PC-3 (cell line): ENCODE results near the gene TBX1. TPM values are rescaled to one million over a fixed set of nuclear protein-coding genes. Genes with fewer than 3 reads are reported as not detected.

Experiments
- ATAC-seq: fragments of 200-7000 bp; cut with Tn5 transposase; 2 replicates; pipeline ENCODE4 v1.9.1; 2020; ENCODE audit warnings: mild to moderate bottlenecking, moderate library complexity
- BruUV-seq: library from RNA; stranded (reverse); fragments of 400-500 nt; replicated peaks from 2 replicates; lab custom pipeline; 2021; lab: Mats Ljungman, UMichigan
- CTCF ChIA-PET: fragments of 300-600 bp; sonication (Branson Sonifier 250); formaldehyde crosslinking; loops from one replicate; lab custom pipeline; 2022; ENCODE audit warnings: antibody characterized with exemption; lab: Charles Lee
- POLR2A ChIA-PET: fragments of 300-600 bp; sonication (Branson Sonifier 250); formaldehyde crosslinking; loops from one replicate; lab custom pipeline; 2022; ENCODE audit warnings: antibody characterized with exemption; ENCODE audit not compliant: unreplicated experiment; lab: Charles Lee
- DNase-seq: peaks from one replicate; pipeline ENCODE4 v3.0.0-alpha.2; 2015
- H2AFZ ChIP-seq: fragments of 300-600 bp; sonication (generic); 2 replicates; pipeline ENCODE4 v1.6.0; 2016; ENCODE audit warnings: antibody characterized with exemption, low read length
- H3F3A ChIP-seq: fragments of 300-600 bp; sonication (generic); one replicate; pipeline ENCODE4 v1.6.0; 2017; ENCODE audit warnings: antibody characterized with exemption, low read length, control low read depth, mild to moderate bottlenecking; ENCODE audit not compliant: unreplicated experiment
- H3K27ac ChIP-seq: fragments of 300-600 bp; sonication (generic); 2 replicates; pipeline ENCODE4 v1.5.1; 2016; ENCODE audit warnings: mild to moderate bottlenecking, low read length
- H3K27me3 ChIP-seq: fragments of 300-600 bp; sonication (generic); 2 replicates; pipeline ENCODE4 v1.6.1; 2016; ENCODE audit warnings: low read length, mixed read lengths
- H3K36me3 ChIP-seq: fragments of 300-600 bp; sonication (generic); 2 replicates; pipeline ENCODE4 v1.6.1; 2016; ENCODE audit warnings: low read depth, mixed run types, low read length, mixed read lengths
- H3K4me1 ChIP-seq: fragments of 300-600 bp; sonication (generic); 2 replicates; pipeline ENCODE4 v1.5.1; 2016; ENCODE audit warnings: low read length; ENCODE audit not compliant: insufficient read depth
- H3K4me2 ChIP-seq: fragments of 300-600 bp; sonication (generic); 2 replicates; pipeline ENCODE4 v1.6.0; 2016; ENCODE audit warnings: low read length
- H3K4me3 ChIP-seq: fragments of 300-600 bp; sonication (generic); 2 replicates; pipeline ENCODE4 v1.5.1; 2016; ENCODE audit warnings: mild to moderate bottlenecking, low read length, mixed read lengths
- H3K79me2 ChIP-seq: fragments of 300-600 bp; sonication (generic); 2 replicates; pipeline ENCODE4 v1.6.1; 2017; ENCODE audit warnings: low read length, mixed read lengths
- H3K9ac ChIP-seq: fragments of 300-600 bp; sonication (generic); 2 replicates; pipeline ENCODE4 v1.6.0; 2016; ENCODE audit warnings: mild to moderate bottlenecking, low read length
- H3K9me2 ChIP-seq: fragments of 300-600 bp; sonication (generic); replicated peaks from 2 replicates; pipeline ENCODE4 v1.6.1; 2016; ENCODE audit warnings: mixed run types, low read length, mixed read lengths
- H3K9me3 ChIP-seq: fragments of 300-600 bp; sonication (generic); 2 replicates; pipeline ENCODE4 v1.6.1; 2016; ENCODE audit warnings: low read length, mixed read lengths
- H4K20me1 ChIP-seq: fragments of 300-600 bp; sonication (generic); 2 replicates; pipeline ENCODE4 v1.6.1; 2016; ENCODE audit warnings: low read length, mixed read lengths
- EZH2 ChIP-seq: fragments of 300-600 bp; sonication (generic); IDR thresholded peaks from one replicate; pipeline ENCODE4 v1.6.1; 2017; ENCODE audit warnings: antibody characterized with exemption, mild to moderate bottlenecking, low read length; ENCODE audit not compliant: unreplicated experiment
- EZH2phosphoT487 ChIP-seq: fragments of 300-600 bp; sonication (generic); IDR thresholded peaks from 2 replicates; pipeline ENCODE4 v1.6.1; 2018; ENCODE audit warnings: mild to moderate bottlenecking, antibody characterized with exemption, low read length, borderline replicate concordance
- intact Hi-C: fragments of 100-400 bp; cut with micrococcal nuclease; formaldehyde crosslinking; loops from 2 replicates; pipeline ENCODE4 v1.9.0; 2023
- total RNA-seq: library from RNA; depleted of rRNA; stranded (reverse); fragments of >200 nt; gene quantifications from 2 replicates; pipeline ENCODE4 v1.2.3, GENCODE V29; 2014
- TF ChIP-seq, protein P1 (sequence below): fragments of 300-600 bp; sonication (generic); conservative IDR thresholded peaks from 2 replicates; pipeline ENCODE4 v1.5.1; 2017; ENCODE audit warnings: antibody characterized with exemption, low read depth, mild to moderate bottlenecking, low read length

TBX1 gene
- total RNA-seq, 1 experiment from 2014 or later: 18.6 TPM

DNA sequence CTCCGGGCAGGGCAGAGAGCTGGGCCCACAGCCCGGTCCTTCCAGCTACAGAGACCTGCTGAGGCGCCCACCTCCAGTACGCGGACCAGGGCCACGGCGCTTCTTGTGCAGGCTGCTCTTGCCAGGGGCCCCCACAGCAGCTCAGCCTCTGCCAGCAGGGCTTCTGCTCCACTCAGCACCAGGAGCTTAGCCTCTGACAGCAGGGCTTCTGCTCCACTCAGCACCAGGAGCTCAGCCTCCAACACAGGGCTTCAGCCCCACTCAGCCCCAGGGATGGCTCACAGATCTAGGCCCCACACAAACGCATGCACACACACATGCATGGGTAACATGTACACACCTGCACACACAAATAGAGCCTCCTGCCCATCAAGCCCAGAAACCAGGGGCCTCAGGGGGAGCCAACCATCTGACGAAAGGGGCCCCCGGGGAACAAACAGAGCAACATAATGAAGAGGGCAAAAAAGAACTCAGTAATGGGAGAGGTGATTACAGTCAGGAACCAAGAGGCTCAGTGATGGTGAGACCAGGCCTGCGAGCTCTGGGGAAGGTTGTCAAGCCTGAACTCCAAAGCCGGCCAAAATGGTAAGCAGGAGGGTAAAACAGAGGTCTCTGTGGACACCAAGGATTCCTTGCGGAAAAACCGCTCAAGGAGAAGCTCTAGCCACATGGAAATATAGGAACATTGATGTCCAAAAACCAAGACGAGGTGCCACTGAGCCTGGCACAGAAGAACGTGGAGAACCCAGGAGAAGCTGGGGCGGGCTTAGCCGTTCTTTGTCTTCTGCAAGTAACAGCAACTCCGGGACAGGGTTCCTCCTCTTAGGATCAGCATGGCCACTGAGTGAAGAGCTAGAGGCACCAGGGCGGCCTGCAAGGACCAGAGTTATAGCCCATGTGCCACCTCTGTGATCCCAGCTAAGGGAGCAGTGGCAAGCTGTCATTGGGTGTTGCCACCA is 47.6 kb downstream of the TBX1 start:
- ChIA-PET POLR2A (no interaction called here), CTCF (no interaction called here)
- TF ChIP-seq EZH2phosphoT487 (no peak), EZH2 (no peak)
- TF ChIP-seq, protein P1, sequence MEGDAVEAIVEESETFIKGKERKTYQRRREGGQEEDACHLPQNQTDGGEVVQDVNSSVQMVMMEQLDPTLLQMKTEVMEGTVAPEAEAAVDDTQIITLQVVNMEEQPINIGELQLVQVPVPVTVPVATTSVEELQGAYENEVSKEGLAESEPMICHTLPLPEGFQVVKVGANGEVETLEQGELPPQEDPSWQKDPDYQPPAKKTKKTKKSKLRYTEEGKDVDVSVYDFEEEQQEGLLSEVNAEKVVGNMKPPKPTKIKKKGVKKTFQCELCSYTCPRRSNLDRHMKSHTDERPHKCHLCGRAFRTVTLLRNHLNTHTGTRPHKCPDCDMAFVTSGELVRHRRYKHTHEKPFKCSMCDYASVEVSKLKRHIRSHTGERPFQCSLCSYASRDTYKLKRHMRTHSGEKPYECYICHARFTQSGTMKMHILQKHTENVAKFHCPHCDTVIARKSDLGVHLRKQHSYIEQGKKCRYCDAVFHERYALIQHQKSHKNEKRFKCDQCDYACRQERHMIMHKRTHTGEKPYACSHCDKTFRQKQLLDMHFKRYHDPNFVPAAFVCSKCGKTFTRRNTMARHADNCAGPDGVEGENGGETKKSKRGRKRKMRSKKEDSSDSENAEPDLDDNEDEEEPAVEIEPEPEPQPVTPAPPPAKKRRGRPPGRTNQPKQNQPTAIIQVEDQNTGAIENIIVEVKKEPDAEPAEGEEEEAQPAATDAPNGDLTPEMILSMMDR: no peak
- ATAC-seq (no peak), DNase-seq (no peak)
- H3K36me3 ChIP-seq: no peaks in the 10 kb centered on the region
- H3K9me3 ChIP-seq: no peaks in the 10 kb centered on the region
- H3K9me2 ChIP-seq: no peaks in the 10 kb centered on the region
- no peaks in the 10 kb centered on the region for H3K27me3 ChIP-seq
- no peak overlapping the region for H3K4me2 ChIP-seq
- H3K4me3 ChIP-seq: no peak overlapping the region
- H3K4me1 ChIP-seq: peaks cover 20% of the 10 kb centered on the region
- BruUV-seq: no TSS peak
- intact Hi-C loops: no loop called here
- no peaks in the 10 kb centered on the region for H4K20me1 ChIP-seq
- H2AFZ ChIP-seq: no peak overlapping the region
- no peak overlapping the region for H3K9ac ChIP-seq
- peaks cover 3% of the 10 kb centered on the region for H3F3A ChIP-seq
- no peak overlapping the region for H3K27ac ChIP-seq
- no peaks in the 10 kb centered on the region for H3K79me2 ChIP-seq

DNA sequence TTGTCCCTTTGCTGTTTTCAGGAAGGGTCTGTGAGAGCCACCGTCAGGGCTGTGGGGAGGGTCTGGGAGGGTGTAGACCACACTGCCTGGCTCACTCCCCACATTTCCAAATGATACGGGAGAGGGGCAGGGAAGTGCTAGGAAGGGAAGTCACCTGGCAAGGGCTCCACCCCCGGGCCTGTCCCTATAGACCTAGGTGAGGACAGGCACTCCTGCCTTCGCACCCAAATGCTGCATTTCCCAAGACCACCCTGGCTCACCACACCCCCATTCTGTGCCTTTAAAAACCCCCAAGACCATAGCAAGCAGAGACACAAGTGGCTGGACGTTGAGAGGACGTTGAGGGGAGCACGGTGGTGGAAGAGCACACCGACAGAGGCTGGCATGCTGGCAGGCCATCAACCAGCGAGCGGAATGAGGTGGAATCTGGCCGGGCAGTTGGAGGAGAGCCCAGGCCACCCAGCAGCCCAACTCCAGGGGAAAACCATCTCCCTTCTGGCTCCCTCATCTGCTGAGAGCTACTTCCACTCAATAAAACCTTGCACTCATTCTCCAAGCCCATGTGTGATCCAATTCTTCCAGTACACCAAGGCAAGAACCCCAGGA is 48.4 kb downstream of the TBX1 start:
- peaks cover 20% of the 10 kb centered on the region for H3K4me1 ChIP-seq
- peaks cover 3% of the 10 kb centered on the region for H3F3A ChIP-seq
- POLR2A ChIA-PET: no interaction called here
- ATAC-seq (no peak), DNase-seq (no peak)
- TF ChIP-seq EZH2phosphoT487 (no peak), EZH2 (no peak)
- TF ChIP-seq, protein P1: no peak
- H2AFZ ChIP-seq: no peak overlapping the region
- no peaks in the 10 kb centered on the region for H3K9me3 ChIP-seq
- CTCF ChIA-PET: no interaction called here
- H3K4me3 ChIP-seq: no peak overlapping the region
- no peaks in the 10 kb centered on the region for H4K20me1 ChIP-seq
- no peak overlapping the region for H3K27ac ChIP-seq
- H3K36me3 ChIP-seq: no peaks in the 10 kb centered on the region
- no peaks in the 10 kb centered on the region for H3K79me2 ChIP-seq
- H3K9ac ChIP-seq: no peak overlapping the region
- H3K9me2 ChIP-seq: no peaks in the 10 kb centered on the region
- H3K27me3 ChIP-seq: no peaks in the 10 kb centered on the region
- BruUV-seq: no TSS peak
- no peak overlapping the region for H3K4me2 ChIP-seq
- intact Hi-C loops: no loop called here
